K562 (cell line): Measurements from ENCODE around the gene GTPBP1. TPM values are rescaled to one million over a fixed set of nuclear protein-coding genes. Genes with fewer than 3 reads are reported as not detected.

ENCODE experiments used
- BHLHE40 ChIP-seq: IDR thresholded peaks from 2 replicates; pipeline ENCODE4 v1.6.1; 2011; ENCODE audit warnings: low read length, improper control_type of control experiment
- C11orf30 ChIP-seq: fragments of 450-650 bp; IDR thresholded peaks from 2 replicates; pipeline ENCODE4 v1.6.1; 2016; ENCODE audit warnings: low read depth, mild to moderate bottlenecking
- CBX3 ChIP-seq, 2 experiments: IDR thresholded peaks; 1 replicate in 1 of 2; 2 replicates in 1 of 2; pipeline ENCODE4 v1.6.1; 2012; ENCODE audit warnings: inconsistent platforms in 2 of 2, low read length in 2 of 2, borderline replicate concordance in 1 of 2, control low read depth in 1 of 2
- E2F5 ChIP-seq: sonication (generic); formaldehyde crosslinking; IDR thresholded peaks from 2 replicates; pipeline ENCODE4 v1.8.0; 2022; ENCODE audit warnings: mild to moderate bottlenecking, missing genetic modification reagents
- ELF1 ChIP-seq: fragments of 200-800 bp; sonication (Bioruptor generic); IDR thresholded peaks from 2 replicates; pipeline ENCODE4 v1.6.1; 2016; ENCODE audit warnings: missing genetic modification characterization, missing compliant biosample characterization
- ELF2 ChIP-seq: fragments of 250-450 bp; sonication (Bioruptor Pico); IDR thresholded peaks from 2 replicates; pipeline ENCODE4 v1.5.0; 2021; ENCODE audit warnings: mild to moderate bottlenecking
- FOSL1 ChIP-seq: fragments of 200-800 bp; sonication (Bioruptor generic); conservative IDR thresholded peaks from 2 replicates; pipeline ENCODE4 v1.6.1; 2016; ENCODE audit warnings: missing genetic modification characterization, missing compliant biosample characterization
- FOXK2 ChIP-seq, 2 experiments: fragments of 450-650 bp; IDR thresholded peaks in 1 of 2; conservative IDR thresholded peaks in 1 of 2; 2 replicates each; pipeline ENCODE4 v1.6.1; 2016; ENCODE audit warnings: low read depth in 2 of 2, mild to moderate bottlenecking in 1 of 2
- KLF13 ChIP-seq: fragments of 450-650 bp; IDR thresholded peaks from 2 replicates; pipeline ENCODE4 v1.6.1; 2016; ENCODE audit warnings: missing genetic modification characterization, low read depth, mild to moderate bottlenecking, missing compliant biosample characterization, moderate library complexity, borderline replicate concordance
- LEF1 ChIP-seq: fragments of 450-650 bp; IDR thresholded peaks from 2 replicates; pipeline ENCODE4 v1.6.1; 2016; ENCODE audit warnings: mild to moderate bottlenecking
- MTA3 ChIP-seq: fragments of 450-650 bp; formaldehyde crosslinking; IDR thresholded peaks from 2 replicates; pipeline ENCODE4 v1.6.1; 2017; ENCODE audit warnings: mild to moderate bottlenecking, borderline replicate concordance
- NCOR1 ChIP-seq: fragments of 450-650 bp; IDR thresholded peaks from 2 replicates; pipeline ENCODE4 v1.6.1; 2016; ENCODE audit warnings: mild to moderate bottlenecking, moderate library complexity
- NR3C1 ChIP-seq: sonication (generic); formaldehyde crosslinking; IDR thresholded peaks from 2 replicates; pipeline ENCODE4 v1.8.1; 2022; ENCODE audit warnings: missing genetic modification reagents
- NR4A1 ChIP-seq, 2 experiments: fragments of 250-450 bp in 1 of 2; fragments of 450-650 bp in 1 of 2; sonication (Bioruptor Pico) in 1 of 2; IDR thresholded peaks; 2 replicates each; pipeline versions ENCODE4 v1.4.0 to v1.6.1; 2016 to 2020; ENCODE audit warnings: mild to moderate bottlenecking in 2 of 2, missing compliant biosample characterization in 1 of 2, missing genetic modification characterization in 1 of 2, moderate library complexity in 1 of 2
- RBFOX2 ChIP-seq: fragments of 200-400 bp; formaldehyde crosslinking; IDR thresholded peaks from 2 replicates; pipeline ENCODE4 v1.6.1; 2017; ENCODE audit warnings: low read depth, mild to moderate bottlenecking, low read length, moderate library complexity
- SMC3 ChIP-seq: conservative IDR thresholded peaks from 2 replicates; pipeline ENCODE4 v1.6.1; 2011; ENCODE audit warnings: low read depth, low read length, improper control_type of control experiment; ENCODE audit not compliant: insufficient read depth
- SNIP1 ChIP-seq: fragments of 450-650 bp; IDR thresholded peaks from 2 replicates; pipeline ENCODE4 v1.7.1; 2017; ENCODE audit warnings: low read depth, mild to moderate bottlenecking
- ZNF318 ChIP-seq, 2 experiments: fragments of 450-650 bp; IDR thresholded peaks; 2 replicates each; pipeline ENCODE4 v1.6.1; 2016; ENCODE audit warnings: mild to moderate bottlenecking in 2 of 2, borderline replicate concordance in 1 of 2, low read depth in 1 of 2, moderate library complexity in 1 of 2
- polyA plus RNA-seq, 8 experiments: library from polyadenylated mRNA; depleted of rRNA in 4 of 8; stranded (reverse) in 5 of 8; unstranded in 3 of 8; fragments of >200 nt; fragmentation: Nextera tagmentation in 2 of 8; fragmentation: Illumina TruSeq in 1 of 8; extraction: Ambion mirVana in 2 of 8; extraction: Trizol in 1 of 8; gene quantifications; 2 replicates each; pipeline versions ENCODE4 v1.2.1 to v1.2.3, GENCODE V29; 2011 to 2014; ENCODE audit warnings: inconsistent platforms in 1 of 8, missing spikeins in 1 of 8
- total RNA-seq, 7 experiments: library from RNA; depleted of rRNA in 6 of 7; stranded (reverse); fragments of >200 nt in 6 of 7; fragmentation: Illumina TruSeq in 2 of 7; extraction: Trizol in 2 of 7; gene quantifications; 2 replicates each; pipeline versions ENCODE4 v1.2.1 to v1.2.3, GENCODE V29; 2011 to 2021; ENCODE audit warnings: low replicate concordance in 1 of 7

Gene GTPBP1
- total and polyA plus RNA-seq, 9 of the 15 experiments (the other 6 are each of a cell fraction or from before 2014, with no cell fraction given), result 0.83 to 53.2 (median 23.3) TPM

GRCh38 chr22:38681582-38682335, 24.0 kb upstream of the GTPBP1 start, which contains the start of gene TOMM22 (continued):
- TF ChIP-seq RBFOX2, result peak; percentile 97
- TF ChIP-seq ELF2, result peak; percentile 68; the same call in 1 of the 2 replicates
- 0 out of 2 replicates have a peak, but pooled peaks have one; percentile 22 for TF ChIP-seq FOSL1 (tag)
- peak; percentile 87 for TF ChIP-seq SNIP1
- no peak for TF ChIP-seq NR3C1 (CRISPR knock-in tag)
- peak; percentile 36 for TF ChIP-seq NCOR1
- no peak for TF ChIP-seq SMC3
- TF ChIP-seq LEF1, result peak; percentile 87
- peak; percentile 72; the same call in 1 of the 2 replicates for TF ChIP-seq MTA3
- peak; percentile 24 to 33; a peak in 1 of 4 replicates for TF ChIP-seq FOXK2 (conservative IDR thresholded peaks at IDR 0.05 in 1 of 2, IDR thresholded peaks at IDR 0.05 in 1 of 2; ENCODE audit: low read depth in 2 of 2)
- TF ChIP-seq BHLHE40, result no peak; the same call in 1 of the 2 replicates
- peak; percentile 57; the same call in 1 of the 2 replicates for TF ChIP-seq KLF13 (tag)
- no peak for TF ChIP-seq ZNF318 (IDR thresholded peaks at IDR 0.05; ENCODE audit: borderline replicate concordance in 1 of 2, low read depth in 1 of 2)
- no peak for TF ChIP-seq E2F5 (CRISPR knock-in tag)
- 0 out of 3 replicates have a peak, but pooled peaks of 1 of the 2 experiments have one; percentile 45 for TF ChIP-seq CBX3 (IDR thresholded peaks at IDR 0.05; ENCODE audit: borderline replicate concordance in 1 of 2, low read length in 2 of 2)
- TF ChIP-seq C11orf30, result peak; percentile 100
- TF ChIP-seq ELF1, result peak; percentile 76
- no peak for TF ChIP-seq NR4A1 (CRISPR knock-in tag; IDR thresholded peaks at IDR 0.05)
- TF ChIP-seq NR4A1 (tag; IDR thresholded peaks at IDR 0.05), result 0 out of 2 replicates have a peak, but pooled peaks have one; percentile 15
